Activated CD4-positive, alpha-beta T cell treated with anti-CD3 and anti-CD28 coated beads for 24 hours (primary cell): ENCODE measurements around the gene REG1B.

ENCODE experiments used
- DNase-seq, 2 donors: peaks; one replicate each; pipeline ENCODE4 v3.0.0-alpha.2; 2020; ENCODE audit warnings: low read depth in 2 of 2

Gene REG1B, protein sequence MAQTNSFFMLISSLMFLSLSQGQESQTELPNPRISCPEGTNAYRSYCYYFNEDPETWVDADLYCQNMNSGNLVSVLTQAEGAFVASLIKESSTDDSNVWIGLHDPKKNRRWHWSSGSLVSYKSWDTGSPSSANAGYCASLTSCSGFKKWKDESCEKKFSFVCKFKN

DNA sequence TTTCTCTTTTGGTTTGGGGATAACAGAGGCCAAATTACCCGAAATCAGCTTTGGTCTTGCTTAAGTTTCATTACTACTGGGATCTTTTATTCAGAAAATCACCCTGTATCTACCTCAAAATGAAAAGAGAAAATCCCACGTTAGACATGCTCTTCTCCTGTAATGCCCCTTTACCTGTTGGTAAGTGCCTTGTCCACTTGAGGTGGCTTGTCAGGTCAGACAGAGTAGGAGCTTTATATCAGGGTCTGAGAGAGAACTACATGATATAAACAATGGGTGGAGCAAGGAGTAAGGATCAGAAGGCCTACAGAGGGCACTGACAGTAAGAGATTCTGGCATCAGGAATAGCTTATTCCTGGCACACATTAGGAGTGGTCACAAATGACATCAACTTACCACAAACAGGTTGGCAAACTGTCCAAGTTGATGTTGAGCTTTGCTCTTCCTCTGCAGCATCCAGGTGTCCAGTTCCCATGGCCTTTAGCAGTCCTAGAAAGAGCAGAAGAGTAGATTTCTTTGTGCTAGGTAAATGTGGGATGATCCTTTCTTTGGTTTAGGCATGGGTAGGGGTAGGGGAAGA lies at the start of gene REG1B:
Gene REG1B (minus strand): TSS at position 209 of the 580 bp plus-strand sequence. CDS start 381 bp downstream, outside the sequence.
- no peak for DNase-seq

DNA sequence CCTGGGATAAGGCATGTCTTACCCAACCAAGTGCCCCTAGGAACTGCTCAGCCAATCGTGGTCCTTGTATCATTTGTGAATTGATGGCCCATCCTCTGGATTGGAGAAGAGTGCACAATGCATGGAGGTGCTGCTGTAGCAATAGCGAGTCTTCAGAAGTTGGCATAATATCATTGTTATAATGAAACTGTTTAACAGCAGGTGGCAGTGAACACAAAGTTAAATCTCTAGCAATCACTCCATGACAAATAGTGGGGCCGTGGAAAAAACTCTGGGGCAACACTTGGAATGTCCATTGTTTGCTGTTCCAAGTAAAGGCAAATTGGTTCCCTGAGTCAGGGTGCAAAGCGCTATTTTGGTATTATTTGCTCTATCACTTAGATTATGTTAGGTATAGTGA lies 43.9 kb upstream of the REG1B start:
- DNase-seq = no peak

DNA sequence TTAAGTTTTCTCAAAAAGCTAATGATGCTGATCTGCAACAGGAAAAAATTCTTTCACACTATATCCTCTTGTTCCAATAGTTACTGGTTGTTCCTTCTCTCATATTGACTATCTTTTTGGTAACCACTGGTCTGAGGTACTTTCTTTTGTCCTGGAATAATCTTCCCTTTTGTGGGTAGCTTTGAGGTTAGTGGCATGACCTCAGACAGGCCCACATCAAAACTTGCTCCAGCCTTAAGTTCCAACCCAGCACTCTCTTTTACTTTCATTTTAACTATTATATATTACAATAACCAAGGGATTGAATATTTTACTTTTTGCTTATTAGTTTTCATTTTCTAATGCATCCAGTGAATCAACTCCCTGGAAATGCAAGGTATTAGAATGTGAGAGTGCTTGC lies 42.0 kb upstream of the REG1B start:
- no peak for DNase-seq

DNA sequence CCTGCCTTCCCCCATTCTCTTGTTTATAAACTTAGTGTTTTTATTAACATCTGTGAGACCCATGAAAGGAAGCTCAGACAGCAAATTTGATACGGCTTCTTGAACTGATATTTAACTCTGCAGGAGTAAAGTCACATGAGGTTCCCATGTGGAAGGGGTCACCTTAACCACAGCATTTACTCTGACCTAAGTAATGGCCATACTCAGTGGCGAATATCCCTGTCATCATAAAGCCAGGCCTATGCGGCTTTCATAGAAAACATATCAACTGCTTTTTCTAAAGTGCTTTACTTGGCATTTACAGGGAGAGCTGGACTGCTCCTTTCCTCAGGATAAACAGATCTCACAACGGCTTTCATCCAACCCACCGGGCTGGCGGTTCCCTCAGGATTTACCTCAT lies 41.5 kb upstream of the REG1B start:
- DNase-seq = no peak

DNA sequence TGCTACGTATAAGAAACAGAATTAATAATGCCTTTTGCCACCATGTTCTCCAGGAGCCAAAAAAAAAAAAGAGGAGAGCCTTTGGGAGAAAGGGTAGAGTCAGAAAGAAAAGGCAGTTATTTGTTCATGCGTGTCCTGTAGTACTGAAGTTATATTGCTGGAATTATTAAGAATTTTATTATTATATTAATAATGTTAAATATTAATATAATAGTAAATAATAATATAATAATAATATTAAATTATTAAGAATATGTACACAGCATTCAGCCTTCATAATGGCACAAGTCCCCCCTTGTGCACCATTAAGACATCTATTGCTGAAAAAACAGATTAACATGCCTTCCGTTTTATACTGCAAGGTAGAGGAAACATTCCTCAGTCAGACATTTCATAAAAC lies 40.6 kb upstream of the REG1B start:
- DNase-seq = no peak

DNA sequence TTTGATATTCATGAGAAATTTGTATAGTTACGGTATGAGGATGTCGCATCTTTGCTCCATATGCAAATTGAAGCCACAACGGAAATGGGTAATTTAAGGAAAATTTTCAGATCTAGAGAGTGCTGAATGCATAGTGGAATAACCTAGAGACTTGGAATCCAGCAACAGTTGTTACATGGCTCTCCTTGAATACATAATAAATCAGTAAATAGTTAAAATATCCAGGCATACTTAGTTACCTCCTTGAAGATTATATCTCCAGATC lies 37.9 kb upstream of the REG1B start:
- DNase-seq = no peak

DNA sequence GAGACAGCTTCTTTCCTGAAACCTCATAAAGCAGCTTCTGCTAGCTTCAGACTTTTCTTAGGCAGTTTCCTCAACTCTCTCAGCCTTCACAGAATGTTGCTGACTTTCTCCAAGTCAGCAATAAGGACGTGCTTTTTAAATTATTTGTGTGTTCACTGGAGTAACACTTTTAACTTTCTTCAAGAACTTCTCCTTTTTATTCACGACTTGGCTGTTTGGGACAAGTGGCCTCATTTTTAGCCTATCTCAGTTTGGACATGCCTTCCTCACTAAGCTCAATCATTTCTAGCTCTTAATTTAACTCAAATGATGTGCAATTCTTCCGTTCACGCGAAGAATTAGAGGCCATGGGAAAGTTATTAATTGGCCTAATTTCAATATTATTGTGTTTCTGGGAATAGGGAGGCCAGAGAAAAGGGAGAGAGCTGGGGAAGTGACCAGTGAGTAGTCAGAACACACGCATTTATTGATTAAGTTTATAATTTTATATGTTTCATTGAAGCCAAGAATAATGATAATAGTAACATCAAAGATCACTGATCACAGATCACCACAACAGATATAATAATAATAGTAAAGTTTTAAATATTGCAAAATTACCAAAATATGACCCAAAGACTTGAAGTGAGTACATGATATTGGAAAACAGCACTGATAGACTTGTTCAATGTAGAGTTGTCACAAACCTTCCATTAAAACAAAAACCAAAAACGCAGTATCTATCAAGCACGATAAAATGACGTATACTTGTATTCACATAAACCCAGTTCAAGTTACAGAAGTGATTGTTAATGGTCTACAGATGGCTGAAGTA lies 37.3 kb upstream of the REG1B start:
- no peak for DNase-seq

DNA sequence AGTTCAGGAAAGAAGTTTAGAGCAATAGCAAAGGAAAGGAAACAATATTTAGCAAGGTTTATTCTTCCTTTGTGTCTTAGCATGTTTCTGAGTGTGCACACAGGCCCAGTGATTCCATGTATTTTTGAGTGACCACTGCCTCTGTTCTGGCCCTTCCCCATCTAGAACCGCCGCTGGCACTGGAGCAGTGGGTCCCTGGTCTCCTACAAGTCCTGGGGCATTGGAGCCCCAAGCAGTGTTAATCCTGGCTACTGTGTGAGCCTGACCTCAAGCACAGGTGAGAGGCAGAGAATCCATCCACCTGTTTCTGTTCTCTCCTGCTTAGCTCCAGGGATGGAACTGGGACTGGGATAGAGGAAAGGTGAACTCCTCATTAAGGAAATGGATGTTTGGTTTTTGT lies 34.9 kb upstream of the REG1B start:
- DNase-seq = no peak

DNA sequence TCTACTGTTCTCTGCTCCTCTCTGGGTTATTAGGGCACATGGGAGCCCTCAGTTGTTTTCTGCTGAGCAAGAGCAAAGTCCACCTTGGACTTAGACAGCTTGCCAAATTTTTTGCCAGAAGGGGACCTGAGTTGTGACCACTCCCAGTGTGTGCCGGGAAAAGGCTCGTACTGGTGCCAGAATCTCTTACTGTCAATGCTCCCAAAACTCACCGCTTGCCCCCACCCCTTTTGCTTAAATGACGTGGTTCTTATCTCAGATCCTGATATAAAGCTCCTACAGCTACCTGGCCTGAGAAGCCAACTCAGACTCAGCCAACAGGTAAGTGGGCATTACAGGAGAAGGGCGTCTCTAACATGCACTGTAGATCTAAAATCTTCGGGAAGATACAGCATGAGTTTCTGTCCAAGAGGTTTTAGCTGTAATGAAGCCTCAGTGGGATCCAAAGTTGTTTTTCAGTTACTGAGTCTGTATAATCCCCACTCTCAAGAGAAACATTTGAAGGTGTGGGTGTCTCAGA lies 32.5 kb upstream of the REG1B start, which contains the start of gene REG1A:
Gene REG1A (plus strand): TSS at position 295 of the 520 bp plus-strand sequence. CDS start 374 bp downstream, outside the sequence.
- DNase-seq = no peak

DNA sequence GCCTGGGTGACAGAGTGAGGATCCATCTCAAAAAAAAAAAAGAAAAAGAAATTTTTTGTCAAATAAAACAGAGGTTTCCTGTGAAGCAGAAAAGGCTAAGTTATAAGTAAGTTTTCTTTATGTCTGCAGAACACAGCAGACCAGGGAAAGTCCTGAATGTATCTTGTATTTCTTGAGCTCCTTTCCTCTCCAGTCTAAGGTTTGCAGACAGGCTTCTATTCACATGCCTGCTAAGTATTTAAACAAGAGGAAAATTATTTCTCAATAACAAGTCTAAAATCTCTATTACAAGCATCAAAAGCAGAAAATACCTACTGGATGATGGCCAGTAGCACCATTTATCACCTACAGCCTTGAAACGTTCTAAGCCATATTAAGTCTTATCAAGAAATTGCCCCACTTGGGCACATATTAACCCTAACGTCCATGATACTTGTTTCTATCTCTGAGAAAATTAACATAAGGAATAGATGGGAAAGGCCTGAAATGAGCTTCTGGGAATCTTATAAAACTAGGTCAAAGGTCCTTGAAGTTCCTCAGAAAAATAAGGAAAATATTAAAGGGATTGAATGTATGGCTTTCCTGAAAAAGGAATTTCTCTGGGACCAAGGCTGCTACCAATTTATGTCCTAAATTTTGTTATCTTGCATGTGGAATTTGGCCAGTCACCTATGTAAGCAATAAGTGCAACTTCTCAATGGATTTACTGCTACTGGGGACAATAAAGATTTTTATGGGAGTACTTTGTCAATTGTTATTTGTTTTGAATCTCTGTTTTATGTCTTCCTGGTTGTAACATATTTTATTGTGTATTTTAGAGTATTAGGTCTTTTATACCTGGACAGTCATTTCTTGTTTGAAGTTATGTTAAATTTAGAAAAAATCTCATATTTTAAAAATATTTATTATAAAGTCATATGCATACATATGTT lies 29.5 kb upstream of the REG1B start:
- no peak for DNase-seq

DNA sequence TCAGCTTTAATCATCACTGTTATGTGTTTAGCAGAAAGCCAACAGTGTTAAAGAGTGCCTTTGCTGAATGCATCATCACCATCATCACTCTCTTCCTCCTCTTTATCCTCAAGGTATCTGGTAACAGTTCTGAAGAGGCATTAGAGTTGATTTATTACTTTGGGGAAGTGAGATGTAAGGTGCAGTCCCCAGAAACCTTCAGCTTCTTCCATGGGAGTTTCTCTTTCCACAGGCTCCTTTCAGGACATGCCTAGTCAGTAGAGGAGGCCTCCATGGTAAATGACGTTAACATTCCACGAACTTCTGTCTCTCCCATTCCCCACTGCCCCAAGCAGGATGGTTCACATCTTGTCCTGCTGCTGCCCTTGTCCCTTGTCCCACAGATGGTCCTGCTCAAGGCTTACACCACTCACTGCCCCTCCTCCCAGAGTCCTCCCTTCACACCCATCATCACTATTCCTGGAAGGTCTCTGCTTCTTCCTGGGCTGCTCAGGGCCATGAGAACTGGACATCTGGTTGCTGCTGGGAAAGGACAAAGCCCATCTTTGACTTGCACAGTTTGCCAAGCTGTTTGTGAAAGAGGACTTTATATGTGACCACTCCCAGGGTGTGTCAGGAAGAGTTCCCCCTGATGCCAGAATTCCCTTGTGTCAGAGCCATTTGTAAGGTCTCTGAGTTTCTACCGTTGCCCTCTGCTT lies 27.2 kb upstream of the REG1B start:
- DNase-seq = no peak

DNA sequence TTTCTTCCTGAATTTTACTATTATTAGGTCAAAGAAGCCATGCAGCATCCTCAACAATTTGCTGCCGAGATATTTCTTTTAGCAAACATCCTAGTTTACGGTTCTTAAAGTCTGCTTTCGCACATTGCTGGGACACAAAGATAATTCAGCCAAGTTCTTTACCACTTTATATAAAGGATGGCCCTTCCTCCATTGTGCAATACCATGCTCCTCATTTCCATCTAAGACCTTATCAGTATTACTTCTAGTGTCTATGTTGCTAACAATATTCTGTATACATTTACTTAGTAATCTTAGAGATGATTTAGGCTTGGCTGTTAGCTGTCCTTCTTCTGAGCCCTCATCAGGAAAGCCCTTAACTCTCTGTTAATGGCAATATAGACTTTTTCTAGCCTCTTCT lies 24.5 kb upstream of the REG1B start:
- no peak for DNase-seq

DNA sequence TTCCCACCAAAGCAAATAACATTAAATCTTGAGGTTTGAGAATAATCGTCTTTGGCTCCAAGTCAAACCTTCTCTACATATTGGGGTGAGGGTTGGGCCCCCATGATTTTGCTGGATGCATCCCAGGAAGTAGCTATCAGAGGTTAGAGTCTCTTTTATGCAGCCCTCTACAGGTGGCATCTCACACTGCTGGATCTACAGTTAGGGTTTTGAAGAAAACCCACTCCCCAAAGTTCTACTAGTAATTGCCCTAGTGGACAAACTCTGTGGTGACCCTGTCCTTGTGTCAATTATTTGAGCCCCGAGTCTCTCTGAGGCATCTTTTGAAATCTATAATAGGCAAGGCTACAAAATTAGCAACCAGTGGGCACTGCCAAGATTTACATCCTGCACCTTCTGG lies 17.5 kb upstream of the REG1B start:
- DNase-seq = no peak

DNA sequence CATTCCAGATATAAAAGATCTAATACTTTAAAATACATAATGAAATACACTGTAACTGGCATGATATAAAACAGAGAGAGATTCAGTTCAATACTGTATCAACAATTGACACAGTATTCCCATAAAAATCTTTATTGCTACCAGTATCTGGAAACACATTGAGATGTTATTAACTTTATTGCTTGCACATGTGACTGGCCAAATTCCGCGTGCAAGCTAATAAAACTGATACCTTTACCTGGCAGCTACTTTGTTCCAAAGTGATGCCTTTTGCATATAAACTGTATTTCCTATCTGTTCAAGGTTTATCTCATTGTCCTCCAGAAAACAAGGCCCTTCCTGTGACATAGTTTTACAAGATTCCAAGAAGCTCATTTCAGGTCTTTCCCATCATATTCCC lies 15.4 kb upstream of the REG1B start:
- DNase-seq = no peak

DNA sequence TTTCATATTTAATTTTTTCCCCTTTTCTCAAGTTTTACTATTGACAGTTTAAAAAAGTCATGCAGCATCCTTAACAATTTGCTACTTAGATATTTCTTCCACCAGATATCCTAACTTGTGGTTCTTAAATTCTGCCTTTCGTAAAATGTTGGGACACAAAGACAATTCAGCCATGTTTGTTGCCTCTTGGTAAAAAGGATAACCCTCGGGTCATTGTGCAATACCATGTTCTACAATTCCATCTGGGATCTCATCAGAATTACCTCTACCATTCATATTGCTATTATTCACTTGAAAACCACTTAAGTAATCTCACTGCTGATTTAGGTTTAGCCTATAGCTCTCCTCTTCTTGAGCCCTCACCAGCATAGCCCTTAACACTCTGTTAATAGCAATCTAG lies 13.2 kb upstream of the REG1B start:
- no peak for DNase-seq

DNA sequence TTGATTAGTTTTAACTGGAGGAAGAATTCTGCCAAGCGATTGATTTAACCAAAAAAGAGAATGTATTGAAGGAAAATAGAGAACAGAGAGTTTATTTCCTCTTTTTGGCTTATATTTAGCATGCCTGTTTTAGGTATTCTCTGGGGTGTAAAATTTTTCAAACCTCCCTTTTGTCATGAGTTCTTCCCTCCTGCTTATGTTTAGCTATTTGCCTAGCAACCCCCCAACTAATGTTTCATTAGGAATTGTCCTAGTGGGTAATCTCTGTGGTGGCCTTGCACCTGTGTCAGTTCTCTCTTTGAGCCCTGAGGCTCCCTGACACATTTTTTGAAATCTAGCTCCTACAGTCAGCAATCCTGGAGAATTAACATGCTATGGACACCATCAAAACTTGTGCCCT lies 12.5 kb upstream of the REG1B start:
- DNase-seq = no peak

DNA sequence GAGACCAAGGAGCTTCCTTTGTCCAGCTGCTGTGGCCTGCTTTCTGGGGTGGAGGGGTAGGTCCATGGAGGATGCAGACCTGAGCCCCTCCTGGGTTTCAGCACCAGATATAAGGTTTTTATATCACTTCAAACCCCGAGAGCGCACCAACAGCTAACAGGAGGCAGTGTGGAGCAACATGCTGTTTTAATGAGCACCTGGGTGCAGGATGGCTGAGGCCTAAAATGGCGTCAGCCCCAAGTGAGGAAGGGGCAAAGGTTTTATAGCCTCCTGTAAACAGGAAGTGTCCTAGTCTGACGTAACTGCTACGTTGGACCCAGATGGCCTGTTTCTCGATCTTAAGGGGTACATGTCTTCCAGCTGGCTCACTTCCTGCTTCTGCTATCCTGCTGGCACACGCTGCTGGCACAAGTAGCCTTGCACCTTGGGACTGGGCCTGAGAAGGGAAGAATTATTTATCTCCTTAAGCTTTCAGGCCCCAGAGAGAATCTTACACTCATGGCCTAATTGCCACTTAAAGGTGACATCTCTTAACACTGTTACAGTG lies 11.4 kb upstream of the REG1B start:
- no peak for DNase-seq

DNA sequence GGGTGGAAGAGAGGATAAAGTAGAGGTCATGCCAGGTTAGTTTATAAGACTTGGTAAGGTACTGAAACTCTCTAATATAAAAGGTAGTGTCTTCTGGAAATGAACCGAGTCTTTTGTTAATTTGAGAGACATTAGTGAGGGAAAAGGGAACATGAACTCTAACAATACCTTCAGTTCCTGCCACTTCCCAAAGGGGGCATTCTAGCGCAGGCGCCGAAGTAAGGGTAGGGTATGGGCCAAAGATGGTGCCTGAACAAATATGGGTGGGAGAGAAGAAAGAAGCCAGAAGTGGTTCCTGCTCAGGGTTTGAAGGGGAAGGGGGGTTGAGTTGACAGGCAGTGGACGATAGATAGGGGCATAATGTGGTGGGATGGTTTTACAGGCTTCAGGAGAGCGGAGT lies 10.1 kb upstream of the REG1B start:
- no peak for DNase-seq

DNA sequence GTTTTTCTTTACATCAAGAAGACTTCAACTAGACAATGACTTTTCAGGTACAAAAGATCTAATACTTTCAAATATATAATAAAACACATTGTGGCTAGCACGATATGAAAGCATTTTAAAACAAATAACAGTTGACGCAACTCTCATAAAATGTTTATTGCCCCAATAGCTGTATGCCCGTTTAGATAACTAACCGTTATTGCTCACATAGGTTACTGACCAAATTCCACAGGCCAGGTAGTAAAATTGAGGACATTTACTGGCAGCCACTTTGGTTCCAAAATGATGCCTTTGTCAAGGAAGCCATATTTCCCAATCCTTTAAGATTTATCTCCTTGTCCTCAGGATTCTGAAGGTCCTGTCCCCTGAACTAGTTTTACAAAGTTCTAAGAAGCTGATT lies 2.9 kb upstream of the REG1B start:
- no peak for DNase-seq

DNA sequence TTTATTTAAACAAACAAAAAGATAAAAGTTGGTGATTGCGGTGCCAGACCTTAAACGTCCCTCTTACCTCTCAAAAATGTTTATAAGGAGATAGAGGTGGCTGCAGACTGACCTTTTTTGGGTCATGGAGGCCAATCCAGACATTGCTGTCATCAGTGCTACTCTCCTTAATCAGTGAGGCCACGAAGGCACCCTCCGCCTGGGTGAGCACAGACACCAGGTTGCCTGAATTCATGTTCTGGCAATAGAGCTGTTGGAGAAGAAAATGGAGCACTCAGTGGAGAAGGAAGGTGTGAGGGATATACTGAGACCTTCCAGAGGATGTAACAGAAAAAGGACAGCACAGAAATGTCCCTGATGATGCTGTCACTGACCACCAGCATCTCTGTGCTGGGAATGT lies 1.5 kb downstream of the REG1B start:
- DNase-seq = no peak

DNA sequence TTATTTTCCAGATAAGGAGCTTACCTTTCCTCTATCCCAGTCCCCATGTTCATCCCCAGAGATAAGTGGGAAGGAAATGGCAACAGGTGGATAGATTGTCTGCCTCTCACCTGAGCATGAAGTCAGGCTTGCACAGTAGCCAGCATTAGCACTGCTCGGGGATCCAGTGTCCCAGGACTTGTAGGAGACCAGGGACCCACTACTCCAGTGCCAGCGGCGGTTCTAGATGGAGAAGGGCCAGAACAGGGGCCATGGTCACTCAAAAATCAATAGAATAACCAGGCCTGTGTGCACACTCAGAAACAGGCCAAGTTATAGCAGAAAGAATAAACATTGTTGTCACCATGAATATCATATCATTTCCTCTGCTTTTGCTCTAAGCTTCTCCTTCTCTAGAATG lies 2.4 kb downstream of the REG1B start:
- DNase-seq = no peak
